Stimulated activated CD8-positive, alpha-beta memory T cell treated with anti-CD3 and anti-CD28 coated beads, Interleukin-4, amount 100 ng/mL, for 1 hour (primary cell): ENCODE measurements around the gene IL1RAPL2.
"Not testable (repeated sequence)": the region's sequence is repeated elsewhere in the genome, so short reads cannot be mapped to it uniquely, and the experiment has no call there.

ENCODE experiments used
- DNase-seq, 2 donors: peaks; one replicate each; pipeline ENCODE4 v3.0.0-alpha.2; 2020; ENCODE audit warnings: low read depth in 2 of 2, low spot score in 1 of 2

IL1RAPL2 gene

GRCh38 chrX:105150036-105150435 is 584.0 kb downstream of the IL1RAPL2 start:
- DNase-seq = no peak

DNA sequence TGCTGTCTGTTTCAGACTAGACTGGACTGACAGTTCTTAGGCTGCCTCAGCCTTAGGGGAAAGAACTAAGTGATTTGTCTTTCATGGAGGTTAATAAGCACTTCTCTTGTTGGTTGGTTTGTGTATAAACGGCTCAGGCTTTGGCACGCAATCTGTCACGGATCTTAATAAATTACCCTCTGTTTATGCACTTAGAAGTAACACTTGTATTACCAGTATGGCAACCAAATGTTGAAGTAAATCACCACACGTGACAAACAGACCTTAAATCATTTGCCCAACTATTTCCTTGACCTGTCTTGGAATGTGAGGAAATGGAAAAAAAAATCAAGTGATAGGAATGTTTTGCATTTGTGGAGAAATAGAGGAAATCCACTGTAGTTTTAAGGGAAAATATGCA is 584.6 kb downstream of the IL1RAPL2 start:
- DNase-seq = no peak

GRCh38 chrX:105167233-105167632 is 601.2 kb downstream of the IL1RAPL2 start:
- no peak for DNase-seq

DNA sequence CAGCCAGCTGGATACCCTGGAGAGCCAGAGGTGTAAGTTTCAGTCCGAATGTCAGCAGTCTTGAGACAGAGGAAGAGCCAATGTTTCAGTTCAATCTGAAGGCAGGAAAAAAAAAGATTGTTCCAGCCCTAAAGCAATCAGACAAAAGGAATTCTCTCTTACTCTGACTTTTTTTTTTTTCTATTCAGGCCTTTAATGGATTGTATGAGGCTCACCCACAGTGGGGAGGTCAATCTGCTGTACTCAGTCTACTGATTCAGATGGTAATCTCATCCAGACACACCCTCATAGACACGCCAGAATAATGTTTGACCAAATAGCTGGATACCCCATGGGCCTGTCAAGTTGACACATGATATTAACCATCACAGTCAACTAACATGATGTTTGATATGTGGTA is 602.6 kb downstream of the IL1RAPL2 start:
- no peak for DNase-seq

- DNase-seq = no peak
Observed at GRCh38 chrX:105173071-105173470, 607.1 kb downstream of the IL1RAPL2 start.

DNA sequence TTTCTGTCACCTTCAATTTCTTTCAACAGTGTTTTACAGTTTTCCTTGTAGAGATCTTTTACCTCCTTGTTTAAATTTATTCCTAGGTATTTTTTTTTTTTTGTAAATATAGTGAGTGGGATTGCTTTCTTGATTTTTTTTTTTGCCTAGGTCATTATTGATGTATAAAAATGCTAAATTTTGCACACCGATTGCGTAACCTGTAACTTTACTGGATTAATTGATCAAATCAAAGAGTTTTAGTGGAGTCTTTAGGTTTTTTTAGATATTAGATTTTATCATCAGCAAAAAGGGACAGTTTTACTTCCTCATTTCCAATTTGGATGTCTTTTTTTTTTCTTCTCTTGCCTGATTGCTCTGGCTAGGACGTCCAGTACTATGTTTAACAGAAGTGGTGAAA is 613.6 kb downstream of the IL1RAPL2 start:
- DNase-seq = no peak

DNA sequence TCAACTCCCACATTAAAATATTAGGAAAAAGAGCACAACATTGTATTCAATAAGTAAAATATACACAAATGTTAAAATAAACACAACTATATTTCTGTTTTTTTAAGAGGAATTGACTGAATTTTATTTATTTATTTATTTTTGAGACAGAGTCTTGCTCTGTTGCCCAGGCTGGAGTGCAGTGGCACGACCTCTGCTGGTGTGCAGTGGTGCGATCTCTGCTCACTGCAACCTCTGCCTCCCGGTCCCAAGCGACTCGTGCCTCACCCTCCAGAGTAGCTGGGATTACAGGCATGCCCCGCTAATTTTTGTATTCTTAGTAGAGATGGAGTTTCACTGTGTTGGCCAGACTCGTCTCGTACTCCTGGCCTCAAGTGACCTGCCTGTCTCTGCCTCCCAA is 623.1 kb downstream of the IL1RAPL2 start:
- no peak for DNase-seq

GRCh38 chrX:105190252-105190853 is 624.4 kb downstream of the IL1RAPL2 start:
- DNase-seq = no peak

DNA sequence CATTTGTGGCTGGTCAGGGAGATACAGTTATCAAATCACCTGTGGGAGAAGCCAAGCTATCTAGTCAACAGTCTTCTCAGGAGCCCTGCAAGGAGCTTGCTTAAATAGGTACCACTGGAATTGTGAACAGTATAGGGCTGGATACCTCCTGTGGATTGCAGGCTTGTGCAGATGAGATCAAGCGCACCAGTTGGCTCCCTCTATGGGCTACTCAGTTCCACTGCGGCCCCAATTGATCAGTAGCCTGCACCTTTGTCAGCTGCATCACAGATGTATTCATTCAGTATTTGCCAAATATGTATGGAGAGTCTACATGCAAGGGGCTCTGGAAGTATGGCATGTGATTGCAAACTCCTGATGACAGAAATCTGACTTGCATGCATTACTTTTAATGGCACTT is 625.9 kb downstream of the IL1RAPL2 start:
- DNase-seq = no peak

- DNase-seq = no peak
Observed at GRCh38 chrX:105209406-105209805, 643.4 kb downstream of the IL1RAPL2 start.

DNA sequence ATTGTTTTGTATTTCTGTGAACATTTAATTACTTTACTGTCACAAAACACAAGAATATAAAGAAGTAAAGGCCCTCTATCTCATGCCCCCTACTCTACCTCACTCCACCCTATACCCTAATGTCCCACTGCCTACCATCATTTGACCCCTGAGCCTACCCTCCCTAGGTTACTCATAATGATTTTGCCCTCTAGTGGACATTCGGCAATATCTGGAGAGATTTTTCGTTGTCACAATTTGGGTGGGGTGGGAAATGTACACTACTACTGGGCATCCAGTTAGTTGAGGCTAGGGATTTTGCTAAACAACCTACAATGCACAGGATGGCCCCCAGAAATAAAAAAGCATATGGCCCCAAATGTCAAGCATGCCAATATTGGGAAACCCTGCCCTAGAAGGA is 644.3 kb downstream of the IL1RAPL2 start:
- no peak for DNase-seq

DNA sequence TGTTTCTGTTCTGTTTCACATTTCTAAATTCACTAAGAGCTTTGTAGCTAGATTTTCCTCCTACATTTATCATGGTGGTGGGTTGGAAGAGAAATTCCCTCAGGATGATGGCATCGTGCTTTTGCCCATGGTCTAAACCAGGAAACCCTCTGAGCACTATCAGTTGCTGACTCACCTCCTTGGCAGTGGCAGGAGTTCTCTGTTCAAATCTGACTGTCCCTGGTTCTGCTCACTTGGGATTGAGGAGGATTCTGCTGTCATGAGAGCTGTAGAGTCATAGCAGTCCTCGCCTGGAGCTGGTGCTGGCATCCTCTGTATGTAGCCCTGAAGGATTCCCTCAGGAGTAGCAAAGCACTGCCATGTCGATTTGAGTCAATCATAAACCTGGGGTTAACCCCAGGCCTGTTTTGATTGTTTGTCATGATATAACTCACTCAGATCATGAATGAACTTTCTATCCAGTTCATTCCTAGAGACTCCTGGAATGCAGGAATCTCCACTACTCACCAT is 645.1 kb downstream of the IL1RAPL2 start:
- no peak for DNase-seq

GRCh38 chrX:105219454-105220401 is 653.7 kb downstream of the IL1RAPL2 start:
- no peak for DNase-seq

GRCh38 chrX:105220636-105221035 is 654.6 kb downstream of the IL1RAPL2 start, which contains the start of gene TEX13A:
Gene TEX13A (minus strand): TSS chrX:105220694. CDS start chrX:105220397, 297 bp downstream.
- no peak for DNase-seq

GRCh38 chrX:105221374-105221773 is 655.4 kb downstream of the IL1RAPL2 start:
- no peak for DNase-seq

DNA sequence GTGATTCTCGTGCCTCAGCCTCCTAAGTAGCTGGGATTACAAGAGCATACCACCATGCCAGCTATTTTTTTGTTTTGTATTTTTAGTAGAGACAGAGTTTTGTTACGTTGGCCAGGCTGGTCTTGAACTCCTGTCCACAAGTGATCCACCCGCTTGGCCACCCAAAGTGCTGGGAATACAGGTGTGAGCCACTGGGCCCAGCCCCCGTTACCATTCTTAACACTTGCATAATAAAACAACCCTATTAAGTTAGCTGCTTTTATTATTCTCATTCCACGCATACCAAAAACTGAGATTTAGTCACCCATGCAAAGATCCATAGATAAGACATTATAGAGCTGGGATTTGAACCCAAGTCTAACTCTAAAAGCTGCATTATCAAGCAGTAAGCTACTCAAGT is 660.5 kb downstream of the IL1RAPL2 start:
- DNase-seq = no peak

GRCh38 chrX:105228602-105229001 is 662.6 kb downstream of the IL1RAPL2 start:
- no peak for DNase-seq

GRCh38 chrX:105229146-105229545 is 663.1 kb downstream of the IL1RAPL2 start:
- DNase-seq = no peak

DNA sequence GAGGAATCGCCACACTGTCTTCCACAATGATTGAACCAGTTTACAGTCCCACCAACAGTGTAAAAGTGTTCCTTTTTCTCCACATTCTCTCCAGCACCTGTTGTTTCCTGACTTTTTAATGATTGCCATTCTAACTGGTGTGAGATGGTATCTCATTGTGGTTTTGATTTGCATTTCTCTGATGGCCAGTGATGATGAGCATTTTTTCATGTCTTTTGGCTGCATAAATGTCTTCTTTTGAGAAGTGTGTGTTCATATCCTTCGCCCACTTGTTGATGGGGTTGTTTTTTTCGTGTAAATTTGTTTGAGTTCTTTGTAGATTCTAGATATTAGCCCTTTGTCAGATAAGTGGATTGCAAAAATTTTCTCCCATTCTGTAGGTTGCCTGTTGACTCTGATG is 671.4 kb downstream of the IL1RAPL2 start:
- not testable (repeated sequence) for DNase-seq

DNA sequence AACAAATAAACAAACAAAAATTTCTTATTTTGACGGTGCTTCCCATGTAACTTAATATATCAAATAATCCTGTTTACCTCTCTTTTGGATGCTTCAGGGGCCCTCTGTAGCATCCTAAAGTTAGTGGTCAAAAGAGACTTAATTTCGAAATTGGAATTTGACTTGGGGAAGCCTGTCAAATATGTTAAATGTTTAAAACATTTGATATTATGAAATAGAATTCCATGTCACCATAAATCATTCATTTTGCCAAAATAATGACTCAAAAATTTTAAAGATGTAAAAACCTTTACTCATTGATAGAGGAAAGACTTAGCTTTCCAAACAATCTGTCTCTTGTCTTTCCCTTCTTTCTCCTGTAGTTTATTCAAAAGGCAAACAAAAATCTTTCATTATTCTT is 675.1 kb downstream of the IL1RAPL2 start:
- DNase-seq = no peak

- no peak for DNase-seq
Observed at GRCh38 chrX:105260291-105261043, 694.5 kb downstream of the IL1RAPL2 start.
